PC-9 (cell line): ENCODE measurements around the gene R3HDM2. TPM values are rescaled to one million over a fixed set of nuclear protein-coding genes. Genes with fewer than 3 reads are reported as not detected.

Experiments
- BruUV-seq: library from RNA; stranded (reverse); fragments of 400-500 nt; replicated peaks from 2 replicates; lab custom pipeline; 2021; lab: Mats Ljungman, UMichigan
- CTCF ChIA-PET: fragments of 300-600 bp; sonication (Branson Sonifier 250); formaldehyde crosslinking; loops from one replicate; lab custom pipeline; 2022; ENCODE audit warnings: antibody characterized with exemption; lab: Charles Lee
- POLR2A ChIA-PET: fragments of 300-600 bp; sonication (Branson Sonifier 250); formaldehyde crosslinking; loops from one replicate; lab custom pipeline; 2022; ENCODE audit warnings: antibody characterized with exemption; ENCODE audit not compliant: unreplicated experiment; lab: Charles Lee
- DNase-seq, 2 experiments: peaks; one replicate each; pipeline versions ENCODE4 v3.0.0 to v3.0.0-alpha.2; 2015 to 2022; ENCODE audit warnings: mixed read lengths in 1 of 2
- H2AFZ ChIP-seq: fragments of 200-600 bp; sonication (generic); 2 replicates; pipeline ENCODE4 v1.8.1; 2017; ENCODE audit warnings: antibody characterized with exemption
- H3F3A ChIP-seq: fragments of 200-600 bp; sonication (generic); 2 replicates; pipeline ENCODE4 v1.8.1; 2017; ENCODE audit warnings: antibody characterized with exemption, mild to moderate bottlenecking, low read depth; ENCODE audit not compliant: insufficient read depth
- H3K27ac ChIP-seq: fragments of 200-600 bp; sonication (generic); 2 replicates; pipeline ENCODE4 v1.6.1; 2016; ENCODE audit warnings: mixed run types
- H3K27me3 ChIP-seq: fragments of 200-600 bp; sonication (generic); 2 replicates; pipeline ENCODE4 v1.6.1; 2016; ENCODE audit warnings: low read depth, mixed run types; ENCODE audit not compliant: insufficient read depth
- H3K36me3 ChIP-seq: fragments of 200-600 bp; sonication (generic); 2 replicates; pipeline ENCODE4 v1.6.1; 2016; ENCODE audit warnings: low read depth, mixed run types
- H3K4me1 ChIP-seq: fragments of 200-600 bp; sonication (generic); replicated peaks from 2 replicates; pipeline ENCODE4 v1.6.1; 2016; ENCODE audit warnings: mixed run types; ENCODE audit not compliant: insufficient read depth
- H3K4me2 ChIP-seq: fragments of 200-600 bp; sonication (generic); 2 replicates; pipeline ENCODE4 v1.6.1; 2017; ENCODE audit warnings: mixed run types
- H3K4me3 ChIP-seq: fragments of 200-600 bp; sonication (generic); 2 replicates; pipeline ENCODE4 v1.6.1; 2016; ENCODE audit warnings: mixed run types
- H3K79me2 ChIP-seq: fragments of 200-600 bp; sonication (generic); 2 replicates; pipeline ENCODE4 v1.6.1; 2017; ENCODE audit warnings: low read depth, mixed run types
- H3K9me2 ChIP-seq: fragments of 200-600 bp; sonication (generic); 2 replicates; pipeline ENCODE4 v1.8.1; 2017; ENCODE audit warnings: mild to moderate bottlenecking; ENCODE audit not compliant: insufficient read depth
- H3K9me3 ChIP-seq: fragments of 200-600 bp; sonication (generic); 2 replicates; pipeline ENCODE4 v1.8.1; 2016; ENCODE audit warnings: low read depth; ENCODE audit not compliant: insufficient read depth
- H4K20me1 ChIP-seq: fragments of 200-600 bp; sonication (generic); 2 replicates; pipeline ENCODE4 v1.8.1; 2017; ENCODE audit not compliant: insufficient read depth
- EZH2 ChIP-seq: fragments of 200-600 bp; sonication (generic); IDR thresholded peaks from 2 replicates; pipeline ENCODE4 v1.8.0; 2017; ENCODE audit warnings: antibody characterized with exemption, low read depth
- intact Hi-C: fragments of 100-400 bp; cut with micrococcal nuclease; formaldehyde crosslinking; loops from one replicate; pipeline ENCODE4 v1.10.0; 2022; ENCODE audit not compliant: unreplicated experiment
- total RNA-seq: library from RNA; stranded (reverse); gene quantifications from 2 replicates; pipeline ENCODE4 v1.2.3, GENCODE V29; 2021
- TF ChIP-seq, protein P1 (sequence below): fragments of 200-600 bp; sonication (generic); conservative IDR thresholded peaks from 2 replicates; pipeline ENCODE4 v1.6.1; 2017; ENCODE audit warnings: mixed run types, antibody characterized with exemption, mild to moderate bottlenecking, moderate library complexity

R3HDM2 gene
- total RNA-seq, 1 experiment from 2014 or later, result 65.1 TPM

GRCh38 chr12:57433370-57433769, 2.5 kb upstream of the R3HDM2 start:
- Histone ChIP-seq H3K4me3 (no peak overlapping the region), H3K79me2 (peaks cover 18% of the 10 kb centered on the region), H3K4me2 (no peak overlapping the region), H4K20me1 (no peaks in the 10 kb centered on the region), H3K36me3 (no peaks in the 10 kb centered on the region), H3F3A (peaks cover 5% of the 10 kb centered on the region; the same call in 1 of the 2 replicates), H3K9me3 (no peaks in the 10 kb centered on the region), H3K4me1 (peaks cover 18% of the 10 kb centered on the region), H3K9me2 (no peaks in the 10 kb centered on the region), H2AFZ (no peak overlapping the region), H3K27ac (no peak overlapping the region), H3K27me3 (no peaks in the 10 kb centered on the region)
- no peak for DNase-seq
- ChIA-PET POLR2A (interaction anchor here (0.6 kb wide), 1 partner anchor 911 kb away, joined by 3 read pairs; no protein-coding TSS in a partner anchor), CTCF (no interaction called here)
- no peak for TF ChIP-seq EZH2
- TF ChIP-seq, protein P1, sequence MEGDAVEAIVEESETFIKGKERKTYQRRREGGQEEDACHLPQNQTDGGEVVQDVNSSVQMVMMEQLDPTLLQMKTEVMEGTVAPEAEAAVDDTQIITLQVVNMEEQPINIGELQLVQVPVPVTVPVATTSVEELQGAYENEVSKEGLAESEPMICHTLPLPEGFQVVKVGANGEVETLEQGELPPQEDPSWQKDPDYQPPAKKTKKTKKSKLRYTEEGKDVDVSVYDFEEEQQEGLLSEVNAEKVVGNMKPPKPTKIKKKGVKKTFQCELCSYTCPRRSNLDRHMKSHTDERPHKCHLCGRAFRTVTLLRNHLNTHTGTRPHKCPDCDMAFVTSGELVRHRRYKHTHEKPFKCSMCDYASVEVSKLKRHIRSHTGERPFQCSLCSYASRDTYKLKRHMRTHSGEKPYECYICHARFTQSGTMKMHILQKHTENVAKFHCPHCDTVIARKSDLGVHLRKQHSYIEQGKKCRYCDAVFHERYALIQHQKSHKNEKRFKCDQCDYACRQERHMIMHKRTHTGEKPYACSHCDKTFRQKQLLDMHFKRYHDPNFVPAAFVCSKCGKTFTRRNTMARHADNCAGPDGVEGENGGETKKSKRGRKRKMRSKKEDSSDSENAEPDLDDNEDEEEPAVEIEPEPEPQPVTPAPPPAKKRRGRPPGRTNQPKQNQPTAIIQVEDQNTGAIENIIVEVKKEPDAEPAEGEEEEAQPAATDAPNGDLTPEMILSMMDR, result no peak
- intact Hi-C loops, result no loop called here
- no TSS peak for BruUV-seq

DNA sequence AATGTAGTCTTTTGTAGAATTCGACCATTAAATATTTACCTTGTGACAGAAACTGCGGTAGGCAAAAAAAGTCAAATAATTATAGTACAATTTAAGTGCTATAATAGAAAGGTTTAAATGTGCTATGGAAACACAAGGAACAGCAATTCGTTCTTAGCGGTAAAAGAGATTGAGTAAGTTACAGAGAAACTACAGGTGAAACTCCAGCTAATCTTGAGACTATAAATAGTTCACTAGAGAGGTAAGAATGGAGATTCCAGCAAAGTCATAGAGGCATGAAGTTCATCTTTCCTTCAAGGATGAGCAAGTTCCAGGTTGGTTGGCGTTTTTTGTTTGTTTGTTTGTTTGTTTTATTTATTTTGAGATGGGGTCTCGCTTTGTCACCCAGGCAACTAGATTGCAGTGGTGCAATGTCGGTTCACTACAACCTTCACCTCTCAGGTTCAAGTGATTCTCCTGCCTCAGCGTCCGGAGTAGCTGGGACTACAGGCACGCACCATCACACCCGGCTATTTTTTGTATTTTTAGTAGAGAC, 878 bp upstream of the R3HDM2 start:
- H2AFZ ChIP-seq, result peak overlapping the region; percentile 97
- H4K20me1 ChIP-seq, result no peaks in the 10 kb centered on the region
- H3K36me3 ChIP-seq, result no peaks in the 10 kb centered on the region
- CTCF ChIA-PET, result interaction anchor here (0.6 to 0.7 kb wide), 2 partner anchors 23 to 85 kb away, joined by 3 to 4 read pairs; partner anchors contain the start of gene INHBE
- peak overlapping the region; percentile 91 for H3K27ac ChIP-seq
- H3K4me3 ChIP-seq, result peak overlapping the region; percentile 74
- no peaks in the 10 kb centered on the region for H3K9me2 ChIP-seq
- peaks cover 7% of the 10 kb centered on the region; the same call in 1 of the 2 replicates for H3F3A ChIP-seq
- TF ChIP-seq EZH2, result no peak
- TF ChIP-seq, protein P1, result no peak
- no TSS peak for BruUV-seq
- intact Hi-C loops, result no loop called here
- H3K4me1 ChIP-seq, result peaks cover 18% of the 10 kb centered on the region
- no peaks in the 10 kb centered on the region for H3K27me3 ChIP-seq
- peak overlapping the region; percentile 93 for H3K4me2 ChIP-seq
- H3K79me2 ChIP-seq, result peaks cover 18% of the 10 kb centered on the region
- DNase-seq, result peak in 1 of 2 experiments; percentile 50
- H3K9me3 ChIP-seq, result no peaks in the 10 kb centered on the region
- POLR2A ChIA-PET, result no interaction called here

- H3K9me2 ChIP-seq, result no peaks in the 10 kb centered on the region
- no peaks in the 10 kb centered on the region for H3K9me3 ChIP-seq
- peak overlapping the region; percentile 91 for H3K27ac ChIP-seq
- H3K27me3 ChIP-seq, result no peaks in the 10 kb centered on the region
- BruUV-seq, result no TSS peak
- intact Hi-C loops, result no loop called here
- H3K79me2 ChIP-seq, result peaks cover 21% of the 10 kb centered on the region
- H4K20me1 ChIP-seq, result no peaks in the 10 kb centered on the region
- H3K36me3 ChIP-seq, result no peaks in the 10 kb centered on the region
- H2AFZ ChIP-seq, result peak overlapping the region; percentile 76
- DNase-seq, result peak in 1 of 2 experiments; percentile 69
- peaks cover 18% of the 10 kb centered on the region for H3K4me1 ChIP-seq
- no peak for TF ChIP-seq EZH2
- TF ChIP-seq, protein P1, result no peak
- peaks cover 13% of the 10 kb centered on the region; the same call in 1 of the 2 replicates for H3F3A ChIP-seq
- peak overlapping the region; percentile 74 for H3K4me3 ChIP-seq
- POLR2A ChIA-PET, result no interaction called here
- H3K4me2 ChIP-seq, result peak overlapping the region; percentile 90
- CTCF ChIA-PET, result no interaction called here
These were observed 522 bp downstream of the R3HDM2 start for GRCh38 chr12:57430112-57430930.
